GM12892 (cell line): ENCODE results near the gene ZNF8.

Experiments used
- POLR2A ChIP-seq: IDR thresholded peaks from 2 replicates; pipeline ENCODE4 v1.6.1; 2011; ENCODE audit warnings: low read depth, low read length, control low read depth
- POLR2AphosphoS5 ChIP-seq: IDR thresholded peaks from 2 replicates; pipeline ENCODE4 v1.6.1; 2011; ENCODE audit warnings: low read depth, low read length, control low read depth
- TAF1 ChIP-seq: IDR thresholded peaks from 2 replicates; pipeline ENCODE4 v1.6.1; 2011; ENCODE audit warnings: low read depth, mild to moderate bottlenecking, control low read depth, low read length, borderline replicate concordance

DNA sequence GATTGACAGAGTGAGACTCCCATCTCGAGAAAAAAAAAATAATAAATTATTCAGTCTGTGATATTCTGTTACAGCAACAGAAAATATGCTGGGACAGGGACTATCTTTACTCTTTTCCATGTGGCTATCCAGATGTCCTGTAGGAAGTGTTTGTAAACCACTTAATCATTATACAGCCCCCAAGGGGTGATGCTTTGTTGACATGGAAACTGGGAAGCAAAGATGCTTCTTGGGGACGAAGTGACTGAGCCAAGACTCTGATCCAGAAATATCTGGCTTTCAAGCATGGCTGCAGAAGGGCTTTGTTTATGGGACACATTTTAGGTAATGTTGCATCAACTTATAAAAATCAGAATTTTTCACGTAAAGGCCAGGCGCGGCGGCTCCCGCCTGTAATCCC, 5.4 kb downstream of the ZNF8 start:
- TF ChIP-seq POLR2A = no peak
- TF ChIP-seq POLR2AphosphoS5 = no peak
- TF ChIP-seq TAF1 = no peak
